Right cardiac atrium (tissue), 5 donors: ENCODE results near the gene MISP3. TPM values are rescaled to one million over a fixed set of nuclear protein-coding genes. Genes with fewer than 3 reads are reported as not detected.
"Not testable (repeated sequence)": the region's sequence is repeated elsewhere in the genome, so short reads cannot be mapped to it uniquely, and the experiment has no call there.

Source experiments
- ATAC-seq, 2 donors: fragments of 200-7000 bp; cut with Tn5 transposase; one replicate each; pipeline versions ENCODE4 v1.8.0 to v1.9.1; 2020; ENCODE audit warnings: moderate library complexity in 2 of 2, mild to moderate bottlenecking in 1 of 2
- DNase-seq, 3 donors: peaks; one replicate each; pipeline ENCODE4 v3.0.0-alpha.2; 2020
- H3K27ac ChIP-seq: one replicate; pipeline ENCODE4 v1.5.1; 2013; ENCODE audit warnings: mild to moderate bottlenecking, low read length, control low read depth, moderate library complexity
- H3K27me3 ChIP-seq: one replicate; pipeline ENCODE4 v1.6.1; 2013; ENCODE audit not compliant: control insufficient read depth, insufficient read depth
- H3K4me1 ChIP-seq: one replicate; pipeline ENCODE4 v1.6.1; 2013; ENCODE audit warnings: low read length; ENCODE audit not compliant: control insufficient read depth, insufficient read depth
- H3K4me3 ChIP-seq: one replicate; pipeline ENCODE4 v1.5.1; 2013; ENCODE audit warnings: low read length, control low read depth
- H3K9me3 ChIP-seq: one replicate; pipeline ENCODE4 v1.6.1; 2013; ENCODE audit warnings: low read length; ENCODE audit not compliant: control insufficient read depth
- WGBS: extraction: QIAGEN DNeasy Blood & Tissue Kit; methylation state at CpG from one replicate; pipeline ENCODE4 v1.1.7; 2013; 5-methylcytosine and 5-hydroxymethylcytosine counted together
- intact Hi-C, 4 donors: fragments of 100-400 bp; cut with DNase I; formaldehyde crosslinking; loops; one replicate each; pipeline versions ENCODE4 v1.11.0 to v1.14.0; 2022 to 2023
- long read RNA-seq, 4 donors: library from polyadenylated mRNA; unstranded; transcript quantifications; one replicate each; pipeline ENCODE4 v2.0.0, GENCODE V29; 2020 to 2021
- polyA plus RNA-seq: library from polyadenylated mRNA; stranded (reverse); fragments of 200-250 nt; gene quantifications from one replicate; pipeline ENCODE4 v1.2.3, GENCODE V29; 2013
- total RNA-seq, 4 donors: library from RNA; stranded (reverse); fragmentation: NEBNext Ultra II Directional; extraction: Animal tissue kit (Norgen Biotek cat#: 25700); gene quantifications; one replicate each; pipeline ENCODE4 v1.2.1, GENCODE V29; 2021
- donor health status: healthy with polysubstance abuse.
- donor health status: DM: no; HTN: yes; CAD: no.
- donor health status: DM: no; HTN: no; CAD: no.
- donor health status: DM: no; HTN: yes; CAD: no; lungs with severe emphysema.
- donor health status: DM: yes; HTN: yes; CAD: no.

MISP3 gene
- total RNA-seq (10 to 100 TPM in 1 of 4 donors, 1 to 10 TPM in 3; 6.4 to 10.3 (median 9.2) TPM), polyA plus RNA-seq (11.1 TPM)
- long read RNA-seq, donor 1, transcript MISP3-202 (3 exons, 1,535 nt) = major isoform, 12 of 29 reads
- long read RNA-seq, donor 1, transcript MISP3-204 (1 exons, 2,187 nt) = minor isoform, 8 of 29 reads
- long read RNA-seq, donor 1, partial matches to known transcripts = 7 of 29 reads
- long read RNA-seq, donor 1, other reads (novel, unspliced or antisense) = 1 of 29 reads
- long read RNA-seq, donor 2, transcript MISP3-204 (1 exons, 2,187 nt) = minor isoform, 9 of 25 reads
- long read RNA-seq, donor 2, transcript MISP3-202 (3 exons, 1,535 nt) = major isoform, 10 of 25 reads
- long read RNA-seq, donor 2, partial matches to known transcripts = 5 of 25 reads
- long read RNA-seq, donor 2, other reads (novel, unspliced or antisense) = 1 of 25 reads
- long read RNA-seq, donor 3, transcript MISP3-204 (1 exons, 2,187 nt) = major isoform, 5 of 8 reads
- long read RNA-seq, donor 3, partial matches to known transcripts = 2 of 8 reads
- long read RNA-seq, donor 3, other reads (novel, unspliced or antisense) = 0 of 8 reads
- long read RNA-seq, donor 4, transcript MISP3-204 (1 exons, 2,187 nt) = major isoform, 7 of 20 reads
- long read RNA-seq, donor 4, transcript MISP3-202 (3 exons, 1,535 nt) = major isoform, 7 of 20 reads
- long read RNA-seq, donor 4, partial matches to known transcripts = 3 of 20 reads
- long read RNA-seq, donor 4, other reads (novel, unspliced or antisense) = 1 of 20 reads

DNA sequence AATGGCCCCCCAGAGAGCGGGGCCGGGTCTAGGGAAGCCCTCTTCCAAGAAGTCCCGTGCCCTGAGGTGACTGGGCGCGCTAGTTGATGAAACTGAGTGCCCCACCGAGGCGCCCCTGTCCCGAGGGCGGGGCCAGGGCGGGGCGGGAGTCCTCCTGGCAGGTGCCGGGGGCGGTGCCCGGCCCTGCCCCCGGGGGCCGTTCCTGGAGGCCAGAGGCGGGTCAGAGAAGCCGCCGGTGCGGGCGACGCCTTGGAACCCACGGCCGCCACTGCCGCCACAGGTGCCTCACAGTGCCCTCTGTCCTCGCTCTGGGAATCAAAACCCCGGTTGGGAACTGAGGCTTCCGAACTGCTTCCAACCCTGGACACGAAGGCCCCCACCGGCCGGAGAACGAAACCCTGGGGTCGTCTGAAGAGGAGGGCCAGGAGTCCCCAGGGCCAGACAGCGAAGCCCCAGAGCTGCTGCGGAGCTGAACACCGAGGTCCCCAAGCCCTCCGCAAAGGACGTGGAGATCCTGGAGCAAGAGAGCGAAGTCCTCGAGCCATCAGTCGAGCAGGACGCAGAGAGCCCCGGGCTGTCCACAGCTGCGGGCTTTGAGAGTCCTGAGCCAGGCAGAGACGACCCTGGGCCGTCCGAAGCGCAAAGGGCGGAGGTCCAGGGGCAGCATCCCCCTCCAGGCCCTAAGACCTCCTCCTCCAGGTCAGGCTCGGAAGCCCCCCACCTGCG, at the start of gene MISP3:
Gene MISP3 (plus strand): TSS at position 252 of the 726 bp plus-strand sequence. CDS start 524 bp downstream, outside the sequence.
- DNase-seq = peak; percentile 53 to 81 (median 81)
- no peaks in the 10 kb centered on the region for H3K27me3 ChIP-seq
- H3K4me1 ChIP-seq = peaks cover 2% of the 10 kb centered on the region
- H3K4me3 ChIP-seq = peak within 1 kb of the TSS; percentile 68
- intact Hi-C loops = loop anchor here in 3 of 4 donors (2.0 to 5.0 kb wide), 3 partner anchors 45 to 192 kb away; partner anchors contain the start of gene PRKACA (in 1 of the 3)
- peak within 1 kb of the TSS; percentile 84 for H3K27ac ChIP-seq
- WGBS = under 1% methylated on average over 51 of the region's 51 CpGs
- peak; percentile 28 to 31 for ATAC-seq
- H3K9me3 ChIP-seq = no peaks in the 10 kb centered on the region

DNA sequence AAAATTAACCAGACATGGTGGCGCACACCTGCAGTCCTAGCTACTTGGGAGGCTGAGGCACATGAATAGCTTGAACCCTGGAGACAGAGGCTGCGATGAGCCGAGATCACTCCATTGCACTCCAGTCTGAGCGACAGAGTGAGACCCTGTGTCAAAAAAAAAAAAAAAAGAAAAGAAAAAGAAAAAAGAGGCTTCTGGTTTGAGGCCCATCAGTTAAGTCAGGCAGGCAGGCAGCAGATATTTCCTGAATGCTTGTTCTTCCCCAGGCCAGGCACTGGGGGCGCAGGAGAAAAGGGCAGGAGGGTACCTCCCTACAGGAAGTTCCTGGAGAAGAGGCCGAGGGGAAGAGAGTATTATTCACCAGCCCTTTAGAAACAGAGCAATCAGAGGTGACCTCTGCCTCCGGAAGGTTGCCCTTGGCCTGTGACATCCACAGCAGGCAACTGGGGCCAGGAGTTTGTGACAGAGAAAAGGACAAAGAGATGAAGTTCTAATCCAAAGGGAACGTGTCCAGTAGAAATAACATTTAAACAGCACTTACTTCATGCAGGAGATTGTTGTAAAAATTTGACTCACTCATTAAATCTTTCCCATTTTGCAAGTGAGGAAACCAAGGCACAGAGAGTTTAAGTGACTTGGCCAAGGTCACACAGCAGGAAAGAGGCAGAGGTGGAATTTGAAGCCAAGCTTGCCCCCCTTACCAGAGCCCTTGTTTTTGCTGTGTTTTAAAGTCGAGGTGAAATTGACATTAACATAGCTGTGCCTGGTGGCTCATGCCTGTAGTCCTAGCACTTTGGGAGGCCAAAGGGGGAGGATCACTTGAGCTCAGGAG, 49.0 kb upstream of the MISP3 start:
- ATAC-seq = peak; percentile 86 to 95
- WGBS = 48% methylated on average over 9 of the region's 9 CpGs
- no peaks in the 10 kb centered on the region for H3K9me3 ChIP-seq
- H3K4me3 ChIP-seq = no peak overlapping the region
- no peaks in the 10 kb centered on the region for H3K4me1 ChIP-seq
- peak; percentile 53 to 81 (median 77) for DNase-seq
- intact Hi-C loops = no loop called here
- no peak overlapping the region for H3K27ac ChIP-seq
- no peaks in the 10 kb centered on the region for H3K27me3 ChIP-seq

DNA sequence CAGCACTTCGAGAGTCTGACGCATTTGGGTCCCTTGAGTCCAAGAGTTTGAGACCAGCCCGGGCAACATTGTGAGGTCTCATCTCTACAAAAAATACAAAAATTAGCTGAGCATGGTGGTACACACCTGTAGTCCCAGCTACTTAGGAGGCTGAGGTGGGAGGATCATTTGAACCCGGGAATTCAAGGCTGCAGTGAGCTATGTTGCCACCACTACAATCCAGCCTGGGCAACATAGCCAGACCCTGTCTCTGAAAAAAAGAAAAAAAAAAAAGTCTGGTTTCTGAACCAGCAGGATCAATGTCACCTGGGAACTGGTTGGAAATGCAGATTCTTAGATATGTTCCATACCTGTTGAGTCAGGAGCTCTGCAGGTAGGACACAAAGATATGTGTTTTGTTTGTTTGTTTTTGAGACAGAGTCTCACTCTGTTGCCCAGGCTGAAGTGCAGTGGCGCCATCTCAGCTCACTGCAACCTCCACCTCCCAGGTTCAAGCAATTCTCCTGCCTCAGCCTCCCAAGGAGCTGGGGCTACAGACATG, 45.9 kb upstream of the MISP3 start:
- H3K27me3 ChIP-seq, H3K4me3 ChIP-seq, intact Hi-C loops, H3K9me3 ChIP-seq, ATAC-seq, H3K27ac ChIP-seq, H3K4me1 ChIP-seq: not testable (repeated sequence)
- DNase-seq = peak in 1 of 3 donors; percentile 2
- 95% methylated on average over 5 of the region's 5 CpGs for WGBS

DNA sequence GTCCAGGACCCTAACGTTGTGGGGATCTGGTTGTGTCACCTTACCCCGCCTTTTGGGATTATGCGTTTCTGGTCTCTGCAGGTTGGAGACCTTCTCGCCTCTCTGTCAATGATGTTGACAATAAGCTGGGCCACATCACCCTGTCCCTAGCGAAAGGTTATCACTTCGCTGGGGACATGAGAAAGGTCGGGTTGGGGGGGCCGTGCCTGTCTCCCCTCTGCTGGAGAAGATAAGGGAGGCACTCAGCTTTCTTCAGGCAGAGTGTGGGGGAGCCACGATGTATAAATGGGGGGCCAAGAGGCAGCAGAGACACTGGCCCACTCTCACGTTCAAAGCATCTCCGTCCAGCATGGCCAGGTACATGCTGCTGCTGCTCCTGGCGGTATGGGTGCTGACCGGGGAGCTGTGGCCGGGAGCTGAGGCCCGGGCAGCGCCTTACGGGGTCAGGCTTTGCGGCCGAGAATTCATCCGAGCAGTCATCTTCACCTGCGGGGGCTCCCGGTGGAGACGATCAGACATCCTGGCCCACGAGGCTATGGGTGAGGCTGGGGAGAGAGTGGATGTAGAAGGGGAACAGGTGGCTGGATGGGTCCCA, 44.6 kb upstream of the MISP3 start, which contains the start of gene RLN3:
Gene RLN3 (plus strand): TSS at position 293 of the 595 bp plus-strand sequence. CDS start 57 bp downstream, at position 350.
- DNase-seq (peak in 1 of 3 donors; percentile 43), ATAC-seq (no peak)
- no peak within 1 kb of the TSS for H3K27ac ChIP-seq
- H3K4me3 ChIP-seq = no peak within 1 kb of the TSS
- H3K9me3 ChIP-seq = no peaks in the 10 kb centered on the region
- intact Hi-C loops = no loop called here
- no peaks in the 10 kb centered on the region for H3K27me3 ChIP-seq
- H3K4me1 ChIP-seq = no peaks in the 10 kb centered on the region
- WGBS = 56% methylated on average over 24 of the region's 24 CpGs

DNA sequence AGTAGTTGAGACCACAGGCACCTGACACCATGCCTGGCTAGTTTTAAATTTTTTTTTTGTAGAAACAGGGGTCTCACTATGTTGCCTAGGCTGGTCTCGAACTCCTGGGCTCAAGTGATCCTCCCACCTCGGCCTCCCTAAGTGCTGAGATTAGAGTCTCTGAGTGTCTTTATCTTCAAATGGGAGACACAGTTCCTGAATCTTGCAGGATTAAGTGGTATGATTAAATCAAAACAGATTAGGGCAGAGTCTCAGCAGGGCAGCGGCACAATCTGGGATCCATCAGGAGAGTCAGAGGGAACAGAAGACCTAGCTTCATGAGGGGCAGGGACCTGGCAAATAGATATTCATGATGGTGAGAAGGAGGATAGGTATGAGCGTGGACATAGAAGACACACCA, 43.7 kb upstream of the MISP3 start:
- Histone ChIP-seq H3K4me1 (no peaks in the 10 kb centered on the region), H3K27ac (no peak overlapping the region), H3K4me3 (no peak overlapping the region), H3K9me3 (no peaks in the 10 kb centered on the region), H3K27me3 (no peaks in the 10 kb centered on the region)
- 67% methylated on average over 4 of the region's 4 CpGs for WGBS
- intact Hi-C loops = no loop called here
- DNase-seq (no peak), ATAC-seq (no peak)

DNA sequence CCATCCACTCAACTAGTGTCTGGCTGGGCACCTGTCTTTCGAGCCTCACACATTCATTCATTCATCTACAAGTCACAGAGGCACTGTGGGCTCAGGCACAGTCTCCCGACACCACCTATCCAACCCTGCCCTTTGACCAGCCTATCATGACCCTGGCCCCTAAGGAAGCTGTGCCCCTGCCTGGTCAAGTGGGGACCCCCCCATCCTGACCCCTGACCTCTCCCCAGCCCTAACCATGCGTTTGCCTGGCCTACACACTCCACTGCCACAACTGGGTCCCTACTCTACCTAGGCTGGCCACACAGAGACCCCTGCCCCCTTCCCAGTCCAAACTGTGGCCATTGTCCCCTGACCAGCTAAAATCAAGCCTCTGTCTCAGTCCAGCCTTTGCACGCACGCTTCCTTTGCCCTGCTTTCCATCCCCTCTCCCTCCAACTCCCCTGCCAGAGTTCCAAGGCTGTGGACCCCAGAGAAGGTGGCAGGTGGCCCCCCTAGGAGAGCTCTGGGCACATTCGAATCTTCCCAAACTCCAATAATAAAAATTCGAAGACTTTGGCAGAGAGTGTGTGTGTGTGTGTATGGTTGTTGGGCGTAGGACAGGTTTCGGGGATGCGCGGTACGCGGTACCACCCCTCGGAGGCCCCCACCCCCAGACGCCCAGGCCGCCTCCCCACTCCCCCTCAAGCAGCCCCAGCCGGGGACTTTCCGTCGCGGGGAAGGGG, 41.4 kb upstream of the MISP3 start:
- 19% methylated on average over 20 of the region's 20 CpGs for WGBS
- no peaks in the 10 kb centered on the region for H3K9me3 ChIP-seq
- H3K27ac ChIP-seq = no peak overlapping the region
- no peaks in the 10 kb centered on the region for H3K4me1 ChIP-seq
- intact Hi-C loops = no loop called here
- H3K27me3 ChIP-seq = no peaks in the 10 kb centered on the region
- ATAC-seq (peak; percentile 5 to 10), DNase-seq (peak in 1 of 3 donors; percentile 42)
- peak overlapping the region; percentile 35 for H3K4me3 ChIP-seq

DNA sequence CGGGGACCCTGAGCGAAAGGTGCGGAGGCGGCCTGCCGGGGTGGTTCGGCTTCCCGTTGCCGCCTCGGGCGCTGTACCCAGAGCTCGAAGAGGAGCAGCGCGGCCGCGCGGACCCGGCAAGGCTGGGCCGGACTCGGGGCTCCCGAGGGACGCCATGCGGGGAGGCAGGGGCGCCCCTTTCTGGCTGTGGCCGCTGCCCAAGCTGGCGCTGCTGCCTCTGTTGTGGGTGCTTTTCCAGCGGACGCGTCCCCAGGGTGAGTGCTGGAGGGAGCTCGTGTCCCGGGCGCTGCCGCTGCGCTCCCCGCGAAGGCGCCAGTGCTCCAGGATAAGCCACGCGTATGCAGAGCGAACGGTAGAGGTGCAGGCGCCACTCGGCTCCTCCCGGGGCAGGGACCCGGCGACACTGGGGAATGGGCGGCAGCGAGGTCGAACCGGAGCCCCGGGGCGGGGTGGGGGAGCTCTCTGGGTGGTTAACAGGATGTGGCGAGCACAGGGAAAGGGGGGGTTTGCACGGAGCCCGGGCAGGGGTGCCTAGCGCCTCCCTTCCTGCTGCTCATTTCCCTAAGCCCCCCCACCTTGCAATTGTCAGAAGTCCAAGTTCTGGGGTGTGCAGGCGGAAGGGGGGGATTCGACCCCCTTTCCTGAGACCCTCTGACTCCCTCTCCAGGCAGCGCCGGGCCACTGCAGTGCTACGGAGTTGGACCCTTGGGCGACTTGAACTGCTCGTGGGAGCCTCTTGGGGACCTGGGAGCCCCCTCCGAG, 40.7 kb upstream of the MISP3 start, which contains the start of gene IL27RA:
Gene IL27RA (plus strand): TSS at position 44 of the 762 bp plus-strand sequence. CDS start 111 bp downstream, at position 155.
- intact Hi-C loops = no loop called here
- no peaks in the 10 kb centered on the region for H3K9me3 ChIP-seq
- peak; percentile 67 to 89 (median 85) for DNase-seq
- H3K4me3 ChIP-seq = peak within 1 kb of the TSS; percentile 35
- WGBS = under 1% methylated on average over 63 of the region's 63 CpGs
- no peaks in the 10 kb centered on the region for H3K4me1 ChIP-seq
- peak; percentile 83 for ATAC-seq
- H3K27ac ChIP-seq = peak within 1 kb of the TSS; percentile 20
- H3K27me3 ChIP-seq = no peaks in the 10 kb centered on the region

DNA sequence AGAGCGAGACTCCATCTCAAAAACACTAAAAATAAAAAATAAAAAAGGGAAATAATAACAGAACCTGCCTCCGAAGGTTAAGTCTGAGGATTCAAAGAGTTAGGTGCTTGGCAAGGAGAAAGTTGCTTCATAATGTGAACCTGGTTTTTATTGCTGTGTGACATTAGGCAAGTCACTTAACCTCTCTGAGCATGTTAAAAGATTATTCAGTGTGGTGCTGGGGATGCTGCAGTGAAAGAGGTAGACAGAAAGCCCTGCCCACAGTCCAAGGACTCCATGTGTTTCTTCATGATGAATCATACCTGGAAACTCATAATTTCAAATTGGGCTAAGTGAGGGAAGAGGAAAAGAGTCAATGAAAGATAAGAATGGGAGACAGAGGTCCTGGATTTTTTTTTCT, 38.6 kb upstream of the MISP3 start:
- no peak for ATAC-seq
- Histone ChIP-seq H3K4me1 (no peaks in the 10 kb centered on the region), H3K27ac (no peak overlapping the region), H3K27me3 (no peaks in the 10 kb centered on the region), H3K4me3 (no peak overlapping the region), H3K9me3 (no peaks in the 10 kb centered on the region)
- WGBS = 97% methylated on average over 2 of the region's 2 CpGs
- no peak for DNase-seq
- intact Hi-C loops = no loop called here

DNA sequence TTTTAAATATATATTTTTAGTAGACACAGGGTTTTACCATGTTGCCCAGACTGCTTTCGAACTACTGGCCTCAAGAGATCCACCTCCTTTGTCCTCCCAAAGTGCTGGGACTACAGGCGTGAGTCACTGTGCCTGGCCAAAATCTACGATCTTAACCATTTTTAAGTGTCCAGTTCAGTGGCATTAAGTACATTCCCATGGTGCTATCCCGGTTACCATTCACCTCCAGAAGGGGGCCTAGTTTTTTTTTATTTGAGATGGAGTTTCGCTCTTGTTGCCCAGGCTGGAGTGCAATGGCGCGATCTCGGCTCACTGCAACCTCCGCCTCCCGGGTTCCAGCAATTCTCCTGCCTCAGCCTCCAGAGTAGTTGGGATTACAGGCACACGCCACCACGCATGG, 37.4 kb upstream of the MISP3 start:
- H3K9me3 ChIP-seq, H3K4me3 ChIP-seq, H3K27me3 ChIP-seq, H3K27ac ChIP-seq, ATAC-seq, intact Hi-C loops, H3K4me1 ChIP-seq: not testable (repeated sequence)
- WGBS = 91% methylated on average over 12 of the region's 12 CpGs
- DNase-seq = peak in 1 of 3 donors; percentile 3
